GM19372 (cell line): ENCODE measurements around the gene CREG1.

Experiments
- ATAC-seq: cut with Tn5 transposase; IDR thresholded peaks from one replicate; pipeline ENCODE4 v1.9.1; 2021; ENCODE audit warnings: mild to moderate bottlenecking, low read depth, moderate library complexity; ENCODE audit not compliant: unreplicated experiment

Gene CREG1

DNA sequence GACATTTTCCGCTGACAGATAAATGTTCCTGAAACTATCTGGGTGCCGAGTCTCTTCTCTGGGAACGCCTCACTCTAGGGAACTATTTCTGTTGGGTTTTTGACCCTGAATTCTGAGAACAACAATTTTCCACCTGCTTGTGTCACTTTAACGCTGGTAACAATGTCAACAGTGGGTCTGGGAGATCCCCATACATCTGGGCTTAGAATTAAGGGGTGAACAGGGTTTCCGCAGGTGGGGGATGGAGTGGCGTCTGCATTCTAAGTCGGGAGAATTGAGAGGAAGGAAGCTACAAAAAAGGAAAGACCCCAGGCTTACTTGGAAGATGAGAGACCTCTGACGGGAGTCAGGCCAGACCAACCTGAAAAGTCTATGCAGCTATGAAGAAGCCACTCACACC lies 44.0 kb downstream of the CREG1 start:
- no peak for ATAC-seq

DNA sequence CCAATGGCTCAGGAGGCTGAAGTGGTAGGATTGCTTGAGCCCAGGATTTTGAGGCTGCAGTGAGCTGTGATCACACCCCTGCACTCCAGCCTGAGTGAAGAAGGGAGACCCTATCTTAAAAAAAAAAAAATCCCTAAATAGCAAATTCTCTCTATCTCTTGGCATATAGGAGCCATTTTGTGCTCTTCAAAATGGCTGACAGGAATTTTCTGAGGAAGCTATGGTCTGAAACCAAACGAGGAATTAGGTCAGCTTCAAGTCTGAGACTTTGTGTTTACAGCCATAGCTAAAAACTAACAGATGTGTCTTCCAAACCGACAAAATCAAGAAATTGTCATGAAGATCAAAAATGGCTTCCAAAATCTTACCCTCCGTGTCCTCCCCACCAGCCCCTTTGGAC lies 45.8 kb downstream of the CREG1 start:
- no peak for ATAC-seq

DNA sequence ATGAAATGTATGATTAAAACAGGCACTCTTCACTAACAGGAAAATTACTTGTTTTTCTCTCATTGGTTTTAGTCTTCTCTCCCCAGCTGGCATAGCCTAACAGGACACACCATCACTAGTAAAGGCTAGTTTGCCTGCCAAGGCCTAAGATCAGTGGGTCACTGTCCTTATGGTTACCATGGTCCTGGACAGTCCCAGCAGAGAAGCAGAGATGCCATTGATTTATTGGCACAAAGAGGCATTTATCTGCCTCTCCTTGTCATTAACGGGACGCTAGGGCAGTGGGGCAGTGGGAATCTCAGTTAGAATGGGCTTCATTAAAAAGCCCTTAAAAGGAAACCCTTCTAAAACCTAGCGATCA lies 49.1 kb downstream of the CREG1 start:
- no peak for ATAC-seq

- no peak for ATAC-seq
These were observed 49.7 kb downstream of the CREG1 start for GRCh38 chr1:167503626-167504466.

GRCh38 chr1:167502719-167503462 lies 50.7 kb downstream of the CREG1 start:
- no peak for ATAC-seq

DNA sequence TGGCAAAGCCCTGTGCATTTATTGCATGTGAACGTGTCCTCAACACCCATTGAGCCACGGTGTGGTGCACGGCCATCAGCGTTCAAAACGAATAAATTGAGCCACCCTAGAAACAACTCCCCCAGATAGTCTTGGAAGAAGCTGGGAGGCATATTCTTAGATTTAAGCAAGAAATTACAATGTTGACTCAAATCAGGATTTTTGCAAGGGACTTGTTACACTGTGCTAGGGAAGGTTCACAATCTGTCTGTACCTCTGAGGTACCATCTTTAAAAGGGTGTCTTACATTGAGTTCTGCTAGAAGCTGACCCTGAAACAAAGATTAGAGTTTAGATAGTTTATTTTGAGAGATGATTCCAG lies 51.4 kb downstream of the CREG1 start:
- no peak for ATAC-seq

DNA sequence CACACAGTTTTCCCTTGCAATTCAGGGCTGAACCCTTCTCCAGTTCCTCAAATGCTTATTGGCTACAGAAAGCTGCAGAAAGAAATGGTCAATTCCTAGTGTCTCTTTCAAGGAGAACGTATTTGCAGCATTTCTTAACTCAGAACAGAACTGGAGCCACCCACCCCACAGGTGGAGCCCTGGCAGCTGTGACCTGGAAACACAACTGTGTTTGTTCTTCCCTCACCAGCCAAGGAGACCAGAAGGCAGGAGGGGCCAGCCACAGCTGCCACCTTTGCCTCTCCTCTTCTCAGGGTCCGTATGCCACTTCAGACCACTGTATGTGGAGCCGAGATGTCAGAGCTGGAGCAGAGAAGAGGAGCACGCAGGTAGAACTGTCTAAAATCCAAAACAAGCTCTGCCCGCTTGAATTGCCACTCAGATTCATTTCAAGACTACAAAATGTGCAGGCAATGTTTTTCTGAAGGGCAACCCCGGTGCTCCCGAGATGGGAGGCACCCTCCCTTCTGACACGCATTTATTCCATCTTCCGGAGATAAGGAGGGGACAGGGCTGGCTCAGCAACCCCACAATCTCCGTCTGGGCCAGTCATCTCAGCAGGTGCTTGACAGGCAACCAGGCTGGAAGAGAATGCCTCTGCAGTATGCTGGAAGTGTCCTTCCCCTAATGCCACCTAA lies 51.9 kb downstream of the CREG1 start:
- ATAC-seq = no peak

- ATAC-seq = no peak
These were observed 53.2 kb downstream of the CREG1 start for GRCh38 chr1:167500283-167500860.

DNA sequence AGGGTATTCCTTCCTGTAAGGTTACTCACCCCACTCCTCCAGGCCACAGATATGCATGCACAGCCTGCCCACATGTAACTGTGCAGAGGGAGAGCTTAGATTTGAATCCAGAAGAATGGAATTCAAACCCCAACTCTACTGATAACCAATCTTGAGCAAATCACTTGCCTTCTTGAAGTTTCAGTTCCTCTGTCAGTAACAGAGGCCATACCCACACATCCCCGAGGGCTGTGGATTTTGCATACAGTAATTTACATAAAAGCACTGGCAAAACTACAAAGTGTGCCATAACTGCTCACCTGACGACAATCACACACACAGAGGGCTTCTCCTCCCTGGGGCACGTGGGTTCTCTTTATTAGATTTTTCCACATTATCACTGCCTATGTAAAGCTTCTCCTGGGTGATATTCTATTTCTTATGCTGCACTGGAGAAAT lies 53.9 kb downstream of the CREG1 start:
- peak; percentile 99 for ATAC-seq

GRCh38 chr1:167499106-167499505 lies 54.5 kb downstream of the CREG1 start:
- ATAC-seq = no peak

DNA sequence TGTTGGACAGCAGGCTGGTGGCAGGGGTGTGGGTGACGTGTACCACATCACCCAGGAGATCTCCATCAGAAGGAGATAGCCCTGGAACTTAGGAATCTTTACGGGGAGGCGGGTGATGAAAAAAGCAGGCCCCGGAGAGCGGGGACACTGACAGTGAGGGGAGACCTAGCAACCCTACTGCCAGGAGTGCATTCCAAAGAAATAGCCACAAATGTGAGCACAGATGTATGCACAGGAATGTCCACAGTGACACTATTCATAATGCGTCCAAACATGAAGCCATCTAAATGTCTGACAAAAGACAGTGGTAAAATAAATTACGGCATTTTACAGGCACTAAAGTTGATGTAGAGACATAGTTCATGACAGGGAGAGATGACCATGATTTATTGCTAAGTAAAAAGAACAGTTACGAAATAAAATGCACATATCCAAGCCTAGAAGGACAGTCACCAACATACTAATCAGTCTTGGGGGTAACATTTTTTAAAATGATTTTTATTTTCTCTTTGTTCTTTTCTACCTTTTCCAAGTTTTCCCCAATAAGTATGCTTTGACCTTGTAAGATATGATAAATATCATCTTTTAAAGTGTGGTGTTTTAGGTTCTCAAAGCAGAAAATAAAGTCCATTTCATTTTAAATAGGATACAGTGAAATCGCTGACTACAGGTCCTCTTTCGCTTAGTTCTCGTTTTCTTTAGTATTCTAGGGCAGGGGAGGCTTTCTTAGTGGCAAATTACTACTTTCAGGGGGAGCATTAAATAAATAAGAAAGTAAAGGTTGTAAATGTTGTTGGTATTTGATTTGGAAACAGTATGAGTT lies 56.6 kb downstream of the CREG1 start:
- no peak for ATAC-seq

DNA sequence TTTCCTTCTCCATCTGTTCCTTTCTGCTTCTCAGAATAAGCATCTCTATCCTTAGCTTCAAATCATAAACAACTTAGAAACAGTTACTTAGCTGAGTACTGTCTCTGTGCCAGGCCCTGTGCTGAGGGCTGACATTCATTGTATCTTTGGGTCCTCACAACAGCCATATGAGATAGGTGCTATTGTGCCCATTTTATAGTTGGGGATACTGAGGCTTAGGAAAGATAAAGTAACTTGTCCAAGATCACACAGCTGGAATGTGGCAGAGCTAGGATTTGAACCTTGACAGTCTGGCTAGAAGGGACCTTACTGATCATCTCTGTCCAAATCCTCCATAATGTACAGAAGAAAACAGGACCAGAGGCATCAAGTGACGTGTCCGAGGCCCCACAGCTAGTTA lies 60.2 kb downstream of the CREG1 start:
- ATAC-seq = no peak

GRCh38 chr1:167492481-167492910 lies 61.1 kb downstream of the CREG1 start:
- no peak for ATAC-seq

GRCh38 chr1:167491586-167492461 lies 61.7 kb downstream of the CREG1 start:
- ATAC-seq = no peak
